Measurements from ENCODE around the gene ABCC1. TPM values are rescaled to one million over a fixed set of nuclear protein-coding genes. Genes with fewer than 3 reads are reported as not detected.
A peak's percentile ranks its signal among the peaks of the same experiment; 100 is the strongest.

Gene ABCC1
- total and polyA plus RNA-seq, 4 donors: 2.9 to 61.9 (median 43.6) TPM

GRCh38 chr16:16004314-16004749 lies 54.9 kb downstream of the ABCC1 start:
- peaks cover 0 to under 1% of the 10 kb centered on the region in 2 donors for H3K36me3 ChIP-seq (ENCODE audit: control insufficient read depth in 1 of 2, insufficient read depth in 2 of 2, low read length in 1 of 2)
- intact Hi-C loops (cut with DNase I): no loop called here
- H3K9me3 ChIP-seq (ENCODE audit: control insufficient read depth, low read length): no peaks in the 10 kb centered on the region
- no peak overlapping the region for H3K4me3 ChIP-seq (ENCODE audit: low read length in 2 of 2)
- 4 to 9% methylated on average over 5 of the region's 5 CpGs for WGBS, 2 donors
- no peaks in the 10 kb centered on the region for H3K27me3 ChIP-seq (ENCODE audit: control insufficient read depth in 1 of 2, insufficient read depth in 2 of 2, low read length in 1 of 2)
- H3K4me1 ChIP-seq (ENCODE audit: control insufficient read depth in 1 of 2, insufficient read depth in 2 of 2, low read length in 2 of 2): peaks cover 0 to 8% of the 10 kb centered on the region in 2 donors
- H3K27ac ChIP-seq (ENCODE audit: low read depth in 1 of 2, low read length in 2 of 2): peak overlapping the region in 1 of 2 donors; percentile 57
- peak; percentile 46 for ATAC-seq (ENCODE audit: low FRiP score)
- DNase-seq: no peak

- peaks cover 0 to 8% of the 10 kb centered on the region in 2 donors for H3K4me1 ChIP-seq (ENCODE audit: control insufficient read depth in 1 of 2, insufficient read depth in 2 of 2, low read length in 2 of 2)
- intact Hi-C loops (cut with DNase I): no loop called here
- DNase-seq: no peak
- no peaks in the 10 kb centered on the region for H3K9me3 ChIP-seq (ENCODE audit: control insufficient read depth, low read length)
- ATAC-seq (ENCODE audit: low FRiP score): no peak
- no peak overlapping the region for H3K27ac ChIP-seq (ENCODE audit: low read depth in 1 of 2, low read length in 2 of 2)
- peaks cover 0 to 2% of the 10 kb centered on the region in 2 donors for H3K36me3 ChIP-seq (ENCODE audit: control insufficient read depth in 1 of 2, insufficient read depth in 2 of 2, low read length in 1 of 2)
- H3K27me3 ChIP-seq (ENCODE audit: control insufficient read depth in 1 of 2, insufficient read depth in 2 of 2, low read length in 1 of 2): no peaks in the 10 kb centered on the region
- WGBS, 2 donors: 39 to 40% methylated on average over 8 of the region's 8 CpGs
- H3K4me3 ChIP-seq (ENCODE audit: low read length in 2 of 2): no peak overlapping the region
Measured at GRCh38 chr16:16005721-16006120, 56.3 kb downstream of the ABCC1 start.

GRCh38 chr16:16006650-16007049 lies 57.2 kb downstream of the ABCC1 start:
- 82 to 83% methylated on average over 8 of the region's 8 CpGs for WGBS, 2 donors
- DNase-seq: no peak
- Histone ChIP-seq H3K9me3 (ENCODE audit: control insufficient read depth, low read length) (no peaks in the 10 kb centered on the region), H3K4me1 (ENCODE audit: control insufficient read depth in 1 of 2, insufficient read depth in 2 of 2, low read length in 2 of 2) (peaks cover 0 to 8% of the 10 kb centered on the region in 2 donors), H3K4me3 (ENCODE audit: low read length in 2 of 2) (no peak overlapping the region), H3K27ac (ENCODE audit: low read depth in 1 of 2, low read length in 2 of 2) (no peak overlapping the region), H3K36me3 (ENCODE audit: control insufficient read depth in 1 of 2, insufficient read depth in 2 of 2, low read length in 1 of 2) (peaks cover 0 to 2% of the 10 kb centered on the region in 2 donors), H3K27me3 (ENCODE audit: control insufficient read depth in 1 of 2, insufficient read depth in 2 of 2, low read length in 1 of 2) (no peaks in the 10 kb centered on the region)
- intact Hi-C loops (cut with DNase I): no loop called here
- ATAC-seq (ENCODE audit: low FRiP score): no peak

GRCh38 chr16:16007743-16008111 lies 58.3 kb downstream of the ABCC1 start:
- ATAC-seq (ENCODE audit: low FRiP score) (no peak), DNase-seq (no peak)
- Histone ChIP-seq H3K9me3 (ENCODE audit: control insufficient read depth, low read length) (no peaks in the 10 kb centered on the region), H3K27ac (ENCODE audit: low read depth in 1 of 2, low read length in 2 of 2) (no peak overlapping the region), H3K4me3 (ENCODE audit: low read length in 2 of 2) (no peak overlapping the region), H3K27me3 (ENCODE audit: control insufficient read depth in 1 of 2, insufficient read depth in 2 of 2, low read length in 1 of 2) (no peaks in the 10 kb centered on the region), H3K36me3 (ENCODE audit: control insufficient read depth in 1 of 2, insufficient read depth in 2 of 2, low read length in 1 of 2) (peaks cover 0 to 2% of the 10 kb centered on the region in 2 donors), H3K4me1 (ENCODE audit: control insufficient read depth in 1 of 2, insufficient read depth in 2 of 2, low read length in 2 of 2) (peaks cover 0 to 8% of the 10 kb centered on the region in 2 donors)
- WGBS, 2 donors: 80 to 85% methylated on average over 11 of the region's 11 CpGs
- intact Hi-C loops (cut with DNase I): no loop called here

- WGBS, 2 donors: 97 to 100% methylated on average over 2 of the region's 2 CpGs
- intact Hi-C loops (cut with DNase I): no loop called here
- Histone ChIP-seq H3K36me3 (ENCODE audit: control insufficient read depth in 1 of 2, insufficient read depth in 2 of 2, low read length in 1 of 2) (peaks cover 0 to 2% of the 10 kb centered on the region in 2 donors), H3K9me3 (ENCODE audit: control insufficient read depth, low read length) (no peaks in the 10 kb centered on the region), H3K27me3 (ENCODE audit: control insufficient read depth in 1 of 2, insufficient read depth in 2 of 2, low read length in 1 of 2) (no peaks in the 10 kb centered on the region), H3K4me1 (ENCODE audit: control insufficient read depth in 1 of 2, insufficient read depth in 2 of 2, low read length in 2 of 2) (peaks cover 0 to 8% of the 10 kb centered on the region in 2 donors), H3K27ac (ENCODE audit: low read depth in 1 of 2, low read length in 2 of 2) (no peak overlapping the region), H3K4me3 (ENCODE audit: low read length in 2 of 2) (no peak overlapping the region)
- ATAC-seq (ENCODE audit: low FRiP score) (no peak), DNase-seq (no peak)
Measured at GRCh38 chr16:16008666-16009065, 59.2 kb downstream of the ABCC1 start.

GRCh38 chr16:16009401-16009800 lies 60.0 kb downstream of the ABCC1 start:
- DNase-seq: no peak
- H3K27ac ChIP-seq (ENCODE audit: low read depth in 1 of 2, low read length in 2 of 2): no peak overlapping the region
- peaks cover 0 to 1% of the 10 kb centered on the region in 2 donors for H3K4me1 ChIP-seq (ENCODE audit: control insufficient read depth in 1 of 2, insufficient read depth in 2 of 2, low read length in 2 of 2)
- ATAC-seq (ENCODE audit: low FRiP score): no peak
- intact Hi-C loops (cut with DNase I): no loop called here
- H3K9me3 ChIP-seq (ENCODE audit: control insufficient read depth, low read length): no peaks in the 10 kb centered on the region
- no peaks in the 10 kb centered on the region for H3K27me3 ChIP-seq (ENCODE audit: control insufficient read depth in 1 of 2, insufficient read depth in 2 of 2, low read length in 1 of 2)
- no peak overlapping the region for H3K4me3 ChIP-seq (ENCODE audit: low read length in 2 of 2)
- WGBS, 2 donors: 59 to 70% methylated on average over 11 of the region's 11 CpGs
- peaks cover 0 to 2% of the 10 kb centered on the region in 2 donors for H3K36me3 ChIP-seq (ENCODE audit: control insufficient read depth in 1 of 2, insufficient read depth in 2 of 2, low read length in 1 of 2)

GRCh38 chr16:16010194-16010593 lies 60.8 kb downstream of the ABCC1 start:
- ATAC-seq (ENCODE audit: low FRiP score) (no peak), DNase-seq (no peak)
- Histone ChIP-seq H3K36me3 (ENCODE audit: control insufficient read depth in 1 of 2, insufficient read depth in 2 of 2, low read length in 1 of 2) (peaks cover 0 to 2% of the 10 kb centered on the region in 2 donors), H3K4me3 (ENCODE audit: low read length in 2 of 2) (no peak overlapping the region), H3K27ac (ENCODE audit: low read depth in 1 of 2, low read length in 2 of 2) (no peak overlapping the region), H3K9me3 (ENCODE audit: control insufficient read depth, low read length) (no peaks in the 10 kb centered on the region), H3K4me1 (ENCODE audit: control insufficient read depth in 1 of 2, insufficient read depth in 2 of 2, low read length in 2 of 2) (no peaks in the 10 kb centered on the region), H3K27me3 (ENCODE audit: control insufficient read depth in 1 of 2, insufficient read depth in 2 of 2, low read length in 1 of 2) (no peaks in the 10 kb centered on the region)
- WGBS, 2 donors: 95 to 97% methylated on average over 3 of the region's 3 CpGs
- intact Hi-C loops (cut with DNase I): loop anchor here in 1 of 2 donors (10.0 kb wide), 1 partner anchor 55 kb away; no protein-coding TSS in a partner anchor

- Histone ChIP-seq H3K4me1 (ENCODE audit: control insufficient read depth in 1 of 2, insufficient read depth in 2 of 2, low read length in 2 of 2) (no peaks in the 10 kb centered on the region), H3K27me3 (ENCODE audit: control insufficient read depth in 1 of 2, insufficient read depth in 2 of 2, low read length in 1 of 2) (no peaks in the 10 kb centered on the region), H3K36me3 (ENCODE audit: control insufficient read depth in 1 of 2, insufficient read depth in 2 of 2, low read length in 1 of 2) (peaks cover 0 to 2% of the 10 kb centered on the region in 2 donors), H3K9me3 (ENCODE audit: control insufficient read depth, low read length) (no peaks in the 10 kb centered on the region), H3K4me3 (ENCODE audit: low read length in 2 of 2) (no peak overlapping the region), H3K27ac (ENCODE audit: low read depth in 1 of 2, low read length in 2 of 2) (no peak overlapping the region)
- DNase-seq (no peak), ATAC-seq (ENCODE audit: low FRiP score) (no peak)
- intact Hi-C loops (cut with DNase I): loop anchor here in 1 of 2 donors (10.0 kb wide), 1 partner anchor 53 kb away; no protein-coding TSS in a partner anchor
- 96% methylated on average over 5 of the region's 5 CpGs for WGBS, 2 donors
Measured at GRCh38 chr16:16012144-16012543, 62.7 kb downstream of the ABCC1 start.

GRCh38 chr16:16013812-16014211 lies 64.4 kb downstream of the ABCC1 start:
- peaks cover 0 to 2% of the 10 kb centered on the region in 2 donors for H3K36me3 ChIP-seq (ENCODE audit: control insufficient read depth in 1 of 2, insufficient read depth in 2 of 2, low read length in 1 of 2)
- DNase-seq (no peak), ATAC-seq (ENCODE audit: low FRiP score) (no peak)
- 85 to 98% methylated on average over 6 of the region's 6 CpGs for WGBS, 2 donors
- no peaks in the 10 kb centered on the region for H3K4me1 ChIP-seq (ENCODE audit: control insufficient read depth in 1 of 2, insufficient read depth in 2 of 2, low read length in 2 of 2)
- no peak overlapping the region for H3K27ac ChIP-seq (ENCODE audit: low read depth in 1 of 2, low read length in 2 of 2)
- no peaks in the 10 kb centered on the region for H3K9me3 ChIP-seq (ENCODE audit: control insufficient read depth, low read length)
- H3K27me3 ChIP-seq (ENCODE audit: control insufficient read depth in 1 of 2, insufficient read depth in 2 of 2, low read length in 1 of 2): no peaks in the 10 kb centered on the region
- intact Hi-C loops (cut with DNase I): loop anchor here in 1 of 2 donors (10.0 kb wide), 1 partner anchor 51 kb away; no protein-coding TSS in a partner anchor
- no peak overlapping the region for H3K4me3 ChIP-seq (ENCODE audit: low read length in 2 of 2)

Data from aorta (tissue), 5 donors.